OCI-LY7 (cell line): ENCODE results near the gene IGFBP6. TPM values are rescaled to one million over a fixed set of nuclear protein-coding genes. Genes with fewer than 3 reads are reported as not detected.

Source experiments
- BruUV-seq: library from RNA; stranded (reverse); fragments of 400-500 nt; replicated peaks from 2 replicates; lab custom pipeline; 2021; lab: Mats Ljungman, UMichigan
- CTCF ChIA-PET: fragments of 300-600 bp; sonication (Branson Sonifier 250); formaldehyde crosslinking; loops from one replicate; lab custom pipeline; 2022; ENCODE audit warnings: antibody characterized with exemption; ENCODE audit not compliant: unreplicated experiment; lab: Charles Lee
- POLR2A ChIA-PET: fragments of 300-600 bp; sonication (Branson Sonifier 250); formaldehyde crosslinking; loops from one replicate; lab custom pipeline; 2022; ENCODE audit warnings: antibody characterized with exemption; lab: Charles Lee
- DNase-seq: peaks from one replicate; pipeline ENCODE4 v3.0.0-alpha.2; 2015; ENCODE audit warnings: low spot score
- H2AFZ ChIP-seq: fragments of 200-600 bp; sonication (generic), shearing (Covaris generic); 2 replicates; pipeline ENCODE4 v1.6.1; 2014; ENCODE audit warnings: mild to moderate bottlenecking, antibody characterized with exemption, low read length, moderate library complexity
- H3K27ac ChIP-seq: fragments of 200-600 bp; sonication (generic); 2 replicates; pipeline ENCODE4 v1.5.1; 2014; ENCODE audit warnings: mixed run types, low read depth, mild to moderate bottlenecking, moderate library complexity, low read length, inconsistent platforms; ENCODE audit not compliant: poor library complexity, severe bottlenecking
- H3K36me3 ChIP-seq: fragments of 200-600 bp; sonication (generic); 2 replicates; pipeline ENCODE4 v1.6.1; 2014; ENCODE audit warnings: mild to moderate bottlenecking, antibody characterized with exemption, low read length, moderate library complexity, mixed read lengths; ENCODE audit not compliant: insufficient read depth
- H3K4me1 ChIP-seq: fragments of 200-600 bp; sonication (generic); 2 replicates; pipeline ENCODE4 v1.5.1; 2014; ENCODE audit warnings: mild to moderate bottlenecking, low read length; ENCODE audit not compliant: insufficient read depth, poor library complexity, severe bottlenecking
- H3K4me2 ChIP-seq: fragments of 200-600 bp; sonication (generic); 2 replicates; pipeline ENCODE4 v1.6.1; 2014; ENCODE audit warnings: mild to moderate bottlenecking, low read length
- H3K4me3 ChIP-seq: fragments of 200-600 bp; sonication (generic); 2 replicates; pipeline ENCODE4 v1.5.1; 2014; ENCODE audit warnings: mild to moderate bottlenecking, low read depth, low read length; ENCODE audit not compliant: poor library complexity, severe bottlenecking
- H3K79me2 ChIP-seq: fragments of 200-600 bp; sonication (generic); 2 replicates; pipeline ENCODE4 v1.6.1; 2016; ENCODE audit warnings: low read depth, mild to moderate bottlenecking, low read length, moderate library complexity, mixed read lengths; ENCODE audit not compliant: insufficient read depth
- H3K9me2 ChIP-seq: fragments of 200-600 bp; sonication (generic); 2 replicates; pipeline ENCODE4 v1.6.1; 2016; ENCODE audit warnings: mild to moderate bottlenecking, low read length, mixed read lengths; ENCODE audit not compliant: insufficient read depth
- H3K9me3 ChIP-seq: fragments of 200-600 bp; sonication (generic); 2 replicates; pipeline ENCODE4 v1.6.1; 2014; ENCODE audit warnings: mild to moderate bottlenecking, mixed run types, low read length, mixed read lengths
- H4K20me1 ChIP-seq: fragments of 200-600 bp; sonication (generic); 2 replicates; pipeline ENCODE4 v1.6.1; 2014; ENCODE audit warnings: mild to moderate bottlenecking, antibody characterized with exemption, low read length, moderate library complexity, mixed read lengths; ENCODE audit not compliant: insufficient read depth
- EZH2phosphoT487 ChIP-seq: fragments of 200-600 bp; sonication (generic); IDR thresholded peaks from 2 replicates; pipeline ENCODE4 v1.6.1; 2018; ENCODE audit warnings: low read depth, borderline replicate concordance, mild to moderate bottlenecking, mixed run types, antibody characterized with exemption, low read length, moderate library complexity, mixed read lengths
- intact Hi-C: fragments of 100-400 bp; cut with micrococcal nuclease; formaldehyde crosslinking; loops from one replicate; pipeline ENCODE4 v1.10.0; 2022; ENCODE audit not compliant: unreplicated experiment
- total RNA-seq, 2 experiments: library from RNA; depleted of rRNA in 1 of 2; stranded (reverse); fragments of >200 nt in 1 of 2; shearing (Covaris generic) in 1 of 2; gene quantifications; 2 replicates each; pipeline ENCODE4 v1.2.3, GENCODE V29; 2014 to 2022
- TF ChIP-seq, protein P1 (sequence below): fragments of 200-600 bp; sonication (generic); conservative IDR thresholded peaks from 2 replicates; pipeline ENCODE4 v1.5.1; 2014; ENCODE audit warnings: mild to moderate bottlenecking, antibody characterized with exemption, low read length, moderate library complexity, mixed read lengths

Gene IGFBP6
- total RNA-seq, 2 experiments from 2014 or later = 2.9 TPM; not detected in 1

DNA sequence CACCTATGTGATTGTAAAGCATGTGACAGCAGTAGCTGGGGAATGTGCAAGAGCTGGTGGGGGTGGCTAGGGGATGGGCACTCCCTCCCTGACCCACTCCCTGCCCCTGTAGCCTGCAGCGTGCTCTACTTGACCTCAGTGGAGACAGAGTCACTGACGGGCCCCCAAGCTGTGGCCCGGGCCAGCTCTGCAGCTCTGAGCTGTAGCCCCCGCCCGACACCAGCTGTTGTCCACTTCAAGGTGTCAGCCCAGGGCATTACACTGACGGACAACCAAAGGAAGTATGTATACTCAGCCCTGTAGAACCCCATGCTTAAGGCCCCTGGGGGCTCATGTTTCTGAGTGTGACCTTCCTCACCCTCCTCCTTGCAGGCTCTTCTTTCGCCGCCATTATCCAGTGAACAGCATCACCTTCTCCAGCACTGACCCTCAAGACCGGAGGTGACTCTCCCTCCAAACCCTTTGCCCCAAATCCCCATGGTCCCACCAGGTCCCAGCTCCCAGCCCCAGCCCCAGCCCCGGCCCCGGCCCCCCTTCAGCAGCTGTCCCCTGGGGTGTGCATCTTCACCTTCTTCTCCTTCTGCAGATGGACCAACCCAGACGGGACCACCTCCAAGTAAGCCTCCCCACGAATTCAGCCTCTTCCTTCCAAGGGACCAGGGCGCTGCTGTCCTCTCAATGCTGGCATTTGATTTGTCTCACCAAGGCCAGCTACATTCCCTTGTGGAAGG lies 34.3 kb upstream of the IGFBP6 start:
- no peaks in the 10 kb centered on the region for H3K9me2 ChIP-seq
- DNase-seq = no peak
- POLR2A ChIA-PET = interaction anchor here (0.5 to 0.7 kb wide), 2 partner anchors 127 to 176 kb away, joined by 3 read pairs; no protein-coding TSS in a partner anchor
- no peak overlapping the region for H2AFZ ChIP-seq
- H3K27ac ChIP-seq = no peak overlapping the region
- H3K36me3 ChIP-seq = peaks cover 17% of the 10 kb centered on the region; the same call in 1 of the 2 replicates
- CTCF ChIA-PET = interaction anchor here (0.6 kb wide), 1 partner anchor 18 kb away, joined by 4 read pairs; no protein-coding TSS in a partner anchor
- H3K79me2 ChIP-seq = no peaks in the 10 kb centered on the region
- no peak for TF ChIP-seq EZH2phosphoT487
- TF ChIP-seq, protein P1, sequence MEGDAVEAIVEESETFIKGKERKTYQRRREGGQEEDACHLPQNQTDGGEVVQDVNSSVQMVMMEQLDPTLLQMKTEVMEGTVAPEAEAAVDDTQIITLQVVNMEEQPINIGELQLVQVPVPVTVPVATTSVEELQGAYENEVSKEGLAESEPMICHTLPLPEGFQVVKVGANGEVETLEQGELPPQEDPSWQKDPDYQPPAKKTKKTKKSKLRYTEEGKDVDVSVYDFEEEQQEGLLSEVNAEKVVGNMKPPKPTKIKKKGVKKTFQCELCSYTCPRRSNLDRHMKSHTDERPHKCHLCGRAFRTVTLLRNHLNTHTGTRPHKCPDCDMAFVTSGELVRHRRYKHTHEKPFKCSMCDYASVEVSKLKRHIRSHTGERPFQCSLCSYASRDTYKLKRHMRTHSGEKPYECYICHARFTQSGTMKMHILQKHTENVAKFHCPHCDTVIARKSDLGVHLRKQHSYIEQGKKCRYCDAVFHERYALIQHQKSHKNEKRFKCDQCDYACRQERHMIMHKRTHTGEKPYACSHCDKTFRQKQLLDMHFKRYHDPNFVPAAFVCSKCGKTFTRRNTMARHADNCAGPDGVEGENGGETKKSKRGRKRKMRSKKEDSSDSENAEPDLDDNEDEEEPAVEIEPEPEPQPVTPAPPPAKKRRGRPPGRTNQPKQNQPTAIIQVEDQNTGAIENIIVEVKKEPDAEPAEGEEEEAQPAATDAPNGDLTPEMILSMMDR = no peak
- no peaks in the 10 kb centered on the region for H4K20me1 ChIP-seq
- no peak overlapping the region for H3K4me3 ChIP-seq
- H3K9me3 ChIP-seq = no peaks in the 10 kb centered on the region
- intact Hi-C loops = no loop called here
- BruUV-seq = no TSS peak
- H3K4me2 ChIP-seq = no peak overlapping the region
- H3K4me1 ChIP-seq = no peaks in the 10 kb centered on the region

DNA sequence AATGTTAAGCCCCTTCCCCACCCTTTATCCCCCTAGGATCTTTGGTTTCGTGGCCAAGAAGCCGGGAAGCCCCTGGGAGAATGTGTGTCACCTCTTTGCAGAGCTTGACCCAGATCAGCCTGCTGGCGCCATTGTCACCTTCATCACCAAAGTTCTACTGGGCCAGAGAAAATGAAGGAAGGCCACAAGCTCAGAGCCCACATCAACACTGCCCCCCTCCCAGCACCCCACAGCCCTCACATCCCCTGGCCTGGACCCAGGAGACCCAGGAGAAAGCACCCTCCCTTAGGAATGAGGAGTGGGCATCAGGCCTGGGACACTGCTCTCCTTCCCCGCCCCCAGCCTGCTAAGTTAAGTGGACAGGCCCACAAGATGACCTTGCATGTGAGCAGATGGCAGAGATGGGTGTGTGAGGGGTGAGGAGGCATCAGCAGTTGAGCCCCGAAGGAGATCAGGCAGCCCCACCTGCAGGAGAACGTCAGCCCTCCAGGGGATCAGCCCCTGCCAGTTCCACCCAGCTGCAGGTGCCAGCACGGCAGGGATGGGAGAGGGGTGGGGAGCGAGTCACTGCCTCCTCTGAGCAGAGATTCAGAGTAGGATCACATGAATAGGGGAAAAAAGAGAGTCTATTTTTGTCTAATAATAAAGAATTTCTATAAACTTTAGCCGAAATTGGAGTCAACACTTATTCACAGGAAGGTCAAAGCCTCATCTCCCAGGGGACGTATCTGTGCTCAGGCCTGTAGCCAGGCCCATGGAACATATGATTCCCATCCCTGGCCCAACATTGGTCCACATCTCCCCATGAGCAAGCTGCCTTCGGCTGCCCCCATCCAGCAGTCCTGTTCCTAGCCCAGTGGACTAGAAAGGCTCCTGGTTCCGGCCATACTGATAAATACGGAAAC lies 33.5 kb upstream of the IGFBP6 start:
- Histone ChIP-seq H2AFZ (no peak overlapping the region), H3K9me2 (no peaks in the 10 kb centered on the region), H3K4me3 (no peak overlapping the region), H4K20me1 (no peaks in the 10 kb centered on the region), H3K27ac (no peak overlapping the region), H3K4me1 (no peaks in the 10 kb centered on the region), H3K4me2 (no peak overlapping the region), H3K79me2 (no peaks in the 10 kb centered on the region), H3K9me3 (no peaks in the 10 kb centered on the region), H3K36me3 (peaks cover 17% of the 10 kb centered on the region; the same call in 1 of the 2 replicates)
- intact Hi-C loops = no loop called here
- BruUV-seq = no TSS peak
- no peak for DNase-seq
- no peak for TF ChIP-seq EZH2phosphoT487
- TF ChIP-seq, protein P1 = no peak
- CTCF ChIA-PET = interaction anchor here (0.6 kb wide), 2 partner anchors 19 to 130 kb away, joined by 3 to 4 read pairs; no protein-coding TSS in a partner anchor
- POLR2A ChIA-PET = interaction anchor here (0.6 to 2.9 kb wide), 3 partner anchors 16 to 127 kb away, joined by 3 to 12 read pairs (median 3); partner anchors contain the start of gene SPRYD3
